Measurements from ENCODE around the gene ADAT3.

GRCh38 chr19:1961000-1961883 is 56.0 kb downstream of the ADAT3 start:
- no peak for TF ChIP-seq ZNF704 (tag by site-specific recombination; IDR thresholded peaks at IDR 0.05)
- TF ChIP-seq ZBTB11 (tag by site-specific recombination; conservative IDR thresholded peaks at IDR 0.05; ENCODE audit: low read depth), result no peak
- TF ChIP-seq REST (tag by site-specific recombination; IDR thresholded peaks at IDR 0.05), result no peak
- TF ChIP-seq ZNF146 (tag by site-specific recombination; IDR thresholded peaks at IDR 0.05), result no peak
- no peak for TF ChIP-seq ZEB2 (tag by site-specific recombination; IDR thresholded peaks at IDR 0.05)
- no peak for TF ChIP-seq CTCF (tag by site-specific recombination; IDR thresholded peaks at IDR 0.05)
- TF ChIP-seq ZNF391 (tag by site-specific recombination; IDR thresholded peaks at IDR 0.05; ENCODE audit: borderline replicate concordance, low read depth), result no peak
- TF ChIP-seq ZNF513 (tag by site-specific recombination; IDR thresholded peaks at IDR 0.05), result no peak
